Measurements from ENCODE around the gene NFYA. TPM values are rescaled to one million over a fixed set of nuclear protein-coding genes. Genes with fewer than 3 reads are reported as not detected.

NFYA gene
- total RNA-seq, 1 experiment from 2014 or later = 31.9 TPM

DNA sequence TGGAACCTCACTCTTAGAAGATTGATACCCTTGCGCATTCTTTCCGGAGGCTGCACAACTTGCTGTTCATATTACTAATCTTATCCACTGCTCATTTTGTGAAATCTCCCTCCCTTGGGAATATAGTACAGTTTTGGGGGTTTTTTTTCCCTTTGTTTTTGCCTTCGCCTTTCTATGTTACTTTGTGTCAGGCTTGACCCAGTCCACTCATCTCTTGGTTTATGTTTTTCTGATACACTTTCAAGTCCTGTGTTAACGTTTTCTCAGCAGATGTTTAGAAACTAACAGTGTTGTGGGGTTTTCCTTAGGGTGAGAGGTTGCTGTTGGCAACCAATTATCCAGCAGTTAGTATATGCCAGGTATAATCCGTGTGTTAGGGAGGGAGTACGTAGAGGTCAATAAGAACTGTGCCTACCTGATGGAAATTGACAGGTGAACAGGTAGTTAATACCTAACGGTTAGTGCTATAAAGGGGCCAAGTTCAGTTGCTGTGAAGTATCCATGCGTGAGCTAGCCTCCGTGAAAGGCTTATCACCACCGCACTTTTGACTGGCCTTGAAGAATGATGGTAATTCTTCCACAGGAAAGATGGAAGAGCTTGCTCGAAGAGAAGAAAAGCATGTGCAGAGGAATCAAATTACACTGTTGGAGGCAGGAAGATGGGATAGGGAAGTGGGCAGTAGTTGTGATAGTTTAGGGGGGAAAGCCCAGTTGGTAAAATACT lies 1.4 kb downstream of the NFYA start:
- ChIA-PET CTCF (interaction anchor here (0.8 kb wide), 1 partner anchor 46 kb away, joined by 4 read pairs; no protein-coding TSS in a partner anchor), POLR2A (ENCODE audit: unreplicated experiment) (interaction anchor here (0.6 kb wide), 1 partner anchor 801 kb away, joined by 4 read pairs; no protein-coding TSS in a partner anchor)
- peak overlapping the region; percentile 82 for H3K4me3 ChIP-seq
- peaks cover 71% of the 10 kb centered on the region for H3K79me2 ChIP-seq (ENCODE audit: low read depth)
- H4K20me1 ChIP-seq (ENCODE audit: insufficient read depth) = peaks cover 32% of the 10 kb centered on the region
- H3K9me2 ChIP-seq (ENCODE audit: insufficient read depth) = no peaks in the 10 kb centered on the region
- H3K4me2 ChIP-seq = peak overlapping the region; percentile 91
- H2AFZ ChIP-seq = peak overlapping the region; percentile 86
- H3K9me3 ChIP-seq (ENCODE audit: insufficient read depth, low read depth) = no peaks in the 10 kb centered on the region
- peak overlapping the region; percentile 96 for H3K27ac ChIP-seq
- intact Hi-C loops (cut with micrococcal nuclease; ENCODE audit: unreplicated experiment) = loop anchor here (5.0 kb wide), 1 partner anchor 1872 kb away; no protein-coding TSS in a partner anchor
- H3K36me3 ChIP-seq (ENCODE audit: low read depth) = peaks cover 17% of the 10 kb centered on the region
- peaks cover 32% of the 10 kb centered on the region for H3K4me1 ChIP-seq (replicated peaks; ENCODE audit: insufficient read depth)
- DNase-seq = no peak
- TF ChIP-seq, protein P1, sequence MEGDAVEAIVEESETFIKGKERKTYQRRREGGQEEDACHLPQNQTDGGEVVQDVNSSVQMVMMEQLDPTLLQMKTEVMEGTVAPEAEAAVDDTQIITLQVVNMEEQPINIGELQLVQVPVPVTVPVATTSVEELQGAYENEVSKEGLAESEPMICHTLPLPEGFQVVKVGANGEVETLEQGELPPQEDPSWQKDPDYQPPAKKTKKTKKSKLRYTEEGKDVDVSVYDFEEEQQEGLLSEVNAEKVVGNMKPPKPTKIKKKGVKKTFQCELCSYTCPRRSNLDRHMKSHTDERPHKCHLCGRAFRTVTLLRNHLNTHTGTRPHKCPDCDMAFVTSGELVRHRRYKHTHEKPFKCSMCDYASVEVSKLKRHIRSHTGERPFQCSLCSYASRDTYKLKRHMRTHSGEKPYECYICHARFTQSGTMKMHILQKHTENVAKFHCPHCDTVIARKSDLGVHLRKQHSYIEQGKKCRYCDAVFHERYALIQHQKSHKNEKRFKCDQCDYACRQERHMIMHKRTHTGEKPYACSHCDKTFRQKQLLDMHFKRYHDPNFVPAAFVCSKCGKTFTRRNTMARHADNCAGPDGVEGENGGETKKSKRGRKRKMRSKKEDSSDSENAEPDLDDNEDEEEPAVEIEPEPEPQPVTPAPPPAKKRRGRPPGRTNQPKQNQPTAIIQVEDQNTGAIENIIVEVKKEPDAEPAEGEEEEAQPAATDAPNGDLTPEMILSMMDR (conservative IDR thresholded peaks at IDR 0.05) = no peak
- TF ChIP-seq EZH2 (IDR thresholded peaks at IDR 0.05; ENCODE audit: low read depth) = no peak
- no peaks in the 10 kb centered on the region for H3K27me3 ChIP-seq (ENCODE audit: insufficient read depth, low read depth)
- peaks cover 34% of the 10 kb centered on the region for H3F3A ChIP-seq (ENCODE audit: insufficient read depth, low read depth)
- BruUV-seq (replicated peaks) = TSS peak; percentile 47

DNA sequence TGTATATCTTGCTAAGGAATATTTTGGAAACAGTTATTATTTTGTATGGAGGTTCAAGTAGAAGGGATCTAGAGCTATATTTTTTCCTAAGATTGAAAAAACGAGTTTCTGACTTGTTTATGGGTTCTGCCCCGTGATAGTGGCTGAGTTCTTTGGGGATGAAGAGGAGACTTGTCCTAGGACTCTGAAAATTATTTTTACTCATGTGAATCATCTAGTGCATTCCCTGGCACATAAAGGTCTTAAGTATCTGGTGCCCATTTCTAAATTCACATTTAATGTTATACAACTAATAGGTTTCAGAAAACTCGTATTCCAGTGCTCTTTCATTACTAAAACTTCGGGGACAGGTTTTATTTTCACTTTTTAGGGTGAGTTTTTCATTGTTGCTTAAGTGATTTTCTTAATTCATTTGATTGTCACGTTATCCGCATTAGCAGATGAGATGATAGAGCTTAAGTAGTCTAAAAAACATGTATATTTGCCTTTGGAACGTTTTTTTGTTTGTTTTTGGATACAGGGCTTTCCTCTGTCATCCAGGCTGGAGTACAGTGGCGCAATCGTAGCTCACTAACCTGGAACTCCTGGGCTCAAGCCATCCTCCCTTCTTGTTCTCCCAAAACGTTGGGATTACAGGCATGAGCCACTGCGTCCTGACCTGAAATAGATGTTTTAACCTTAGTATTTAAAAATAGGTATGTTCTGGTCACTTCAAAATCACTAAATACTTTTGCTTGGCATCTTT lies 2.1 kb downstream of the NFYA start:
- no peak for DNase-seq
- TF ChIP-seq, protein P1 (conservative IDR thresholded peaks at IDR 0.05) = no peak
- no peak for TF ChIP-seq EZH2 (IDR thresholded peaks at IDR 0.05; ENCODE audit: low read depth)
- no peak overlapping the region for H3K27ac ChIP-seq
- H4K20me1 ChIP-seq (ENCODE audit: insufficient read depth) = peaks cover 38% of the 10 kb centered on the region
- H3K4me1 ChIP-seq (replicated peaks; ENCODE audit: insufficient read depth) = peaks cover 30% of the 10 kb centered on the region
- H3K36me3 ChIP-seq (ENCODE audit: low read depth) = peaks cover 24% of the 10 kb centered on the region
- H3K79me2 ChIP-seq (ENCODE audit: low read depth) = peaks cover 74% of the 10 kb centered on the region
- peak overlapping the region; percentile 91 for H3K4me2 ChIP-seq
- no TSS peak for BruUV-seq (replicated peaks)
- intact Hi-C loops (cut with micrococcal nuclease; ENCODE audit: unreplicated experiment) = loop anchor here (5.0 kb wide), 2 partner anchors 1873 to 1963 kb away; no protein-coding TSS in a partner anchor
- peaks cover 34% of the 10 kb centered on the region for H3F3A ChIP-seq (ENCODE audit: insufficient read depth, low read depth)
- H3K4me3 ChIP-seq = peak overlapping the region; percentile 82
- H3K27me3 ChIP-seq (ENCODE audit: insufficient read depth, low read depth) = no peaks in the 10 kb centered on the region
- ChIA-PET CTCF (interaction anchor here (0.8 kb wide), 1 partner anchor 47 kb away, joined by 4 read pairs; no protein-coding TSS in a partner anchor), POLR2A (ENCODE audit: unreplicated experiment) (no interaction called here)
- H3K9me2 ChIP-seq (ENCODE audit: insufficient read depth) = no peaks in the 10 kb centered on the region
- no peaks in the 10 kb centered on the region for H3K9me3 ChIP-seq (ENCODE audit: insufficient read depth, low read depth)
- H2AFZ ChIP-seq = 0 out of 2 replicates have a peak overlapping the region, but pooled peaks have one; percentile 86
